ENCODE measurements around the gene LRIG1. TPM values are rescaled to one million over a fixed set of nuclear protein-coding genes. Genes with fewer than 3 reads are reported as not detected.

Gene LRIG1
- total RNA-seq, 6 experiments from 2014 or later: 15.8 to 23.2 (median 17.8) TPM

GRCh38 chr3:66411961-66412887, 88.6 kb downstream of the LRIG1 start:
- intact Hi-C loops (cut with DNase I): loop anchor here in 1 of 2 donors (5.0 kb wide), 1 partner anchor 405 kb away; no protein-coding TSS in a partner anchor
- no peaks in the 10 kb centered on the region for H3K27me3 ChIP-seq
- no peak overlapping the region for H3K4me3 ChIP-seq
- H3K36me3 ChIP-seq: peaks cover 0 to 36% (median 12%) of the 10 kb centered on the region in 4 donors
- no peak overlapping the region for H3K27ac ChIP-seq
- ATAC-seq (no peak), DNase-seq (no peak)
- H3K4me1 ChIP-seq: peaks cover 0 to 2% (median 0%) of the 10 kb centered on the region in 4 donors
- 74% methylated on average over 10 of the region's 24 CpGs for WGBS (ENCODE audit: insufficient coverage, low coverage, low lambda C conversion rate, missing lambda C conversion rate)
- no peak for TF ChIP-seq POLR2A (IDR thresholded peaks at IDR 0.05)
- TF ChIP-seq, protein P1, sequence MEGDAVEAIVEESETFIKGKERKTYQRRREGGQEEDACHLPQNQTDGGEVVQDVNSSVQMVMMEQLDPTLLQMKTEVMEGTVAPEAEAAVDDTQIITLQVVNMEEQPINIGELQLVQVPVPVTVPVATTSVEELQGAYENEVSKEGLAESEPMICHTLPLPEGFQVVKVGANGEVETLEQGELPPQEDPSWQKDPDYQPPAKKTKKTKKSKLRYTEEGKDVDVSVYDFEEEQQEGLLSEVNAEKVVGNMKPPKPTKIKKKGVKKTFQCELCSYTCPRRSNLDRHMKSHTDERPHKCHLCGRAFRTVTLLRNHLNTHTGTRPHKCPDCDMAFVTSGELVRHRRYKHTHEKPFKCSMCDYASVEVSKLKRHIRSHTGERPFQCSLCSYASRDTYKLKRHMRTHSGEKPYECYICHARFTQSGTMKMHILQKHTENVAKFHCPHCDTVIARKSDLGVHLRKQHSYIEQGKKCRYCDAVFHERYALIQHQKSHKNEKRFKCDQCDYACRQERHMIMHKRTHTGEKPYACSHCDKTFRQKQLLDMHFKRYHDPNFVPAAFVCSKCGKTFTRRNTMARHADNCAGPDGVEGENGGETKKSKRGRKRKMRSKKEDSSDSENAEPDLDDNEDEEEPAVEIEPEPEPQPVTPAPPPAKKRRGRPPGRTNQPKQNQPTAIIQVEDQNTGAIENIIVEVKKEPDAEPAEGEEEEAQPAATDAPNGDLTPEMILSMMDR (IDR thresholded peaks at IDR 0.05): no peak
- no peaks in the 10 kb centered on the region for H3K9me3 ChIP-seq

- 72% methylated on average over 5 of the region's 8 CpGs for WGBS (ENCODE audit: insufficient coverage, low coverage, low lambda C conversion rate, missing lambda C conversion rate)
- no peak for DNase-seq
- no peaks in the 10 kb centered on the region for H3K27me3 ChIP-seq
- H3K9me3 ChIP-seq: no peaks in the 10 kb centered on the region
- H3K4me3 ChIP-seq: no peak overlapping the region
- intact Hi-C loops (cut with DNase I): loop anchor here in 1 of 2 donors (5.0 kb wide), 1 partner anchor 406 kb away; no protein-coding TSS in a partner anchor
- H3K36me3 ChIP-seq: peaks cover 0 to 36% (median 11%) of the 10 kb centered on the region in 4 donors
- TF ChIP-seq, protein P1 (IDR thresholded peaks at IDR 0.05): no peak
- TF ChIP-seq POLR2A (IDR thresholded peaks at IDR 0.05): no peak
- no peak overlapping the region for H3K27ac ChIP-seq
- peaks cover 0 to 7% (median 4%) of the 10 kb centered on the region in 4 donors for H3K4me1 ChIP-seq
- no peak for ATAC-seq
These were observed 89.3 kb downstream of the LRIG1 start for GRCh38 chr3:66411474-66411873.

GRCh38 chr3:66410976-66411375, 89.8 kb downstream of the LRIG1 start:
- Histone ChIP-seq H3K9me3 (no peaks in the 10 kb centered on the region), H3K27me3 (no peaks in the 10 kb centered on the region), H3K4me3 (no peak overlapping the region), H3K27ac (no peak overlapping the region), H3K4me1 (peaks cover 0 to 12% (median 6%) of the 10 kb centered on the region in 4 donors), H3K36me3 (peaks cover 0 to 36% (median 9%) of the 10 kb centered on the region in 4 donors)
- no peak for TF ChIP-seq POLR2A (IDR thresholded peaks at IDR 0.05)
- TF ChIP-seq, protein P1 (IDR thresholded peaks at IDR 0.05): no peak
- intact Hi-C loops (cut with DNase I): loop anchor here in 1 of 2 donors (5.0 kb wide), 1 partner anchor 406 kb away; no protein-coding TSS in a partner anchor
- WGBS (ENCODE audit: insufficient coverage, low coverage, low lambda C conversion rate, missing lambda C conversion rate): 89% methylated on average over 5 of the region's 7 CpGs
- no peak for DNase-seq
- ATAC-seq: no peak

DNA sequence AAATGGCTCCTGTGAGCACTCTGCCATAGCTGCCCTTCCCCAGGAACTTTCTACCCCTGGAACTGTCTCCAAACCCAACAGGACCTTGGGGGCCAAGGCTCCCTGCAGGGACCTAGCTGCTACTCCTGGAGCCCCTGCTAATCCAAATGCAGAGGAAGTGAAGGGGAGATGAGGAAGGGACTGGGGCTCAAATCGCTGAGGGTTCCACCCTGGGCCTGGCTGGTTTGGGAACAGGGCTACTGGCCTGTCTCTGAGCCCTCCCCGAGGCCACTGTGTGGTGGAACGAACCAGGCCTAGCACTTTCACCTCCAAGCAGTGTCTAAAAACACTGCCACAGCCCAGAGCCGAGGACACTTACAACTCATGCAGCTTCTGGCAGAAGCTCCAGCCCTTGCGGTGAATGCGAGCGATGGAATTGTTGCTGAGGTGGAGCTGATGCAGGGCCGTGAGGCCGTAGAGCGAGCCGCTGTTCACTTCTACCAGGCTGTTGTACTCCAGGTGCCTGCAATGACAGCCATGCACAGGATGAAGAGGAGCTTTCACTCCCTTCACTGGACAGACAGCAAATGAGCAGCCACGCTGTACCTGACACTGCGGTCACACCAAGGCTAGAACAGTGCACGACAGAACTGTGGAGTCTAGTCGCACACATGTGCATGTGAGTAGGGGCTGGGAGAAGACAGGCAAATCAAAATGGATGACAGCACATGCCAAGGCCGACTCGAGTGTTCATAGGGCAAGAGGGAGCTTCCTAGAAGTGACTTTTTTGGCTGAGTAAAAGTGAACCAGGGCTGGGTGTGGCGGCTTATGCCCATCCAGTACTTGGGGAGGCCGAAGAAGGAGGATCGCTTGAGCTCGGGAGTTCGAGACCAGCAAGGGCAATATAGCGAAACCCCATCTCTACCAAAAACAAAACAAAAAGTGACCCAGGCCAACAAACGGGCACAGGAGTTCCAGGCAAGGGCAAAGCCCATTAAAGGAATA, 90.8 kb downstream of the LRIG1 start:
- Histone ChIP-seq H3K9me3 (no peaks in the 10 kb centered on the region), H3K27me3 (no peaks in the 10 kb centered on the region), H3K4me1 (peaks cover 0 to 22% (median 7%) of the 10 kb centered on the region in 4 donors), H3K27ac (no peak overlapping the region), H3K4me3 (no peak overlapping the region), H3K36me3 (peaks cover 0 to 31% (median 9%) of the 10 kb centered on the region in 4 donors)
- DNase-seq (no peak), ATAC-seq (no peak)
- WGBS (ENCODE audit: insufficient coverage, low coverage, low lambda C conversion rate, missing lambda C conversion rate): 93% methylated on average over 9 of the region's 24 CpGs
- TF ChIP-seq, protein P1 (IDR thresholded peaks at IDR 0.05): no peak
- no peak for TF ChIP-seq POLR2A (IDR thresholded peaks at IDR 0.05)
- intact Hi-C loops (cut with DNase I): loop anchor here (5.0 kb wide), 1 partner anchor 407 kb away; no protein-coding TSS in a partner anchor
